HUDEP-2 (cell line): ENCODE data around the gene PPP1R16B.

Experiments
- DNase-seq, 76 experiments: peaks; one replicate each; lab custom pipeline; 2025; ENCODE audit not compliant: unreplicated experiment in 76 of 76; lab: John Stamatoyannopoulos, UW

The PPP1R16B gene

DNA sequence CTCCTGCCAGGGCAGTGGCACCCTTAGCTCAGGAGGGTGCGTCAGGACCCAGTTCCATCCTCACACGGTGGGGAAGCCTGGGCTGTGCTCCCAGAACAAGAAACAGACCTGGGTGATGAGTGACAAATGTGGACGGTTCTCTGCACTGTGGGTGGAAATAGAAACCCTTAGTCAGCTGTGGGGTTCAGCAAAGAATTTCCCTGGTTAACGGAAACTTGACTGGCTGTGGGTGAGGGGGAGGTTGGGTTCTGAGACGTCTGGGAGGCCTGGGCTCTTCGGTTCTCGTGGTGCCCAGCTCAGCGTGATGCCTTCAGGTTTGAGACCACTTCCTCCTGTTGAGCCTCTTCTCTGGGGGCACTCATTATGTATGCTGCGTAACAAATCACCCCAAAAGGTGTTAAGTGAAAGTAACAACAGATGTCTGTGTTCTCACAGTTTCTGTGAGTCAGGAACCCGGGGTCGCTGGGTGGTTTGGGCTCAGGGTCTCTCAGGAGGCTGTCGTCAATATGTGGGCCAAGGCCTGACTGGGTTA lies 67.6 kb downstream of the PPP1R16B start:
- no peak for DNase-seq

- peak in 1 of 76 experiments; percentile 4 for DNase-seq
Observed at GRCh38 chr20:38874460-38875174, 69.1 kb downstream of the PPP1R16B start.

GRCh38 chr20:38875175-38875993 lies 69.9 kb downstream of the PPP1R16B start:
- DNase-seq: no peak

DNA sequence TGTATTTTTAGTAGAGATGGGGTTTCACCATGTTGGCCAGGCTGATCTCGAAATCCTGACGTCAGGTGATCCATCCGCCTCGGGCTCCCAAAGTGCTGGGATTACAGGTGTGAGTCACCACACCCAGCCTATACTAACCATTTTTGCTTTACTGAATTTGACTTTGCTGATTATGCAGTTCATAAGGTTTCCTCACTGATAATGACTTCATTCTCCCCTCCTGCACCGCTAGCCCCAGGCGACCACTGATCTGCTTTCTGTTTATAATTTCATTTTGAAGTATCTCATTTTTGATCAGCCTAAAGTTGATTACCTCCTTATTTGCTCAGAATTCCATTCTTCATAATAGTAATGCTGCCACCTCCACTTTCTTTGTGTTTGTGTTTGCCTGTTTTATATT lies 72.0 kb downstream of the PPP1R16B start:
- DNase-seq: no peak

DNA sequence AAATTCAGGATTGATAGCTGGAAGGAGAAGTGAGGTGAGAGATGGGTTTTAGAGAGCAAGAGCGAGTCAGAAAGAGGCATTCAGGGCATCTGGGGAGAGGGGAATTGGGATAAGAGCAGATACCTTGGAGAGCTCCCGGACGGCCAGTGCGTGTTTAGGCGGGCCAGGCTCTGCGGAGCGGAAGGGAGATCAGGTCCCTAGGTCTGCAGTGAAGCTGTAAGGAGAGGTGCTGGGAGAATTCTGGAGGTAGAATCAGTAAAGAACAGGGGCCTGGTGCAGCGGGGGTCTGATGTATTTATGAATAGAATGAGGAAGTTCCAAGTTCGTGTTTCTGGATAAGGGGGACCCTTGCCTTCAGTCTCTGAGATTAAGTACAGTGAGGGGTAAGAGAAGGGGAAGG lies 73.4 kb downstream of the PPP1R16B start:
- no peak for DNase-seq

GRCh38 chr20:38880952-38881735 lies 75.6 kb downstream of the PPP1R16B start:
- no peak for DNase-seq

DNA sequence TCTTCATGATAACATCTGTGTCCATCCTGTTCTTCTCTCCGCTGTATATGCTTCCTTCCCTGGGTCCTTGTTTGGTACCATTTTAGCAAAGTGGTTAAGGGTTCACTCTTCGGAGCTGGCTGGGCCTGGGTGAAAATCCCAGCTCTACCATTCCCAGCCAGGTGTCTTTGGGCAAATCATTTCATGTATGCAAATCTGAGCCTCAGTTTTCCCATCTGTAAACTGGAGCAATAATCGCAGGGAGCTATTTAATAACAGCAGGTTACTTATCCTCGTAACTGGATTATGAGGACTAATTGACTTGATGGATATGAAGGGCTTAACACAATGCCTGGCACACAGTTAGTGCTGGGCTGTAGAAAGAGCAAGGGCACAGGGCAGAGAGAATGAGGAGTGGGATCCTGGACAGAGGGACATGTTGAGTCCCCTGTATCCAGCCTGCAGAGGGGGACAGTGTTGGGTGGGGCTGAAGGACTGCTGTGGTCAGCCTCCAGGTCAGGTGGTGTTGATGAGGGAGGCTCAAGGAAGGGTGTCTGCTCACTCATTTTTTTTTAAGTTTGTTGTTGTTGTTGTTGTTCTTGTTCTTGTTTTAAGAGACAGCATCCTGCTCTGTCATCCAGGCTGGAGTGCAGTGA lies 76.4 kb downstream of the PPP1R16B start:
- DNase-seq: no peak

- DNase-seq: no peak
Observed at GRCh38 chr20:38882600-38882999, 77.1 kb downstream of the PPP1R16B start.

DNA sequence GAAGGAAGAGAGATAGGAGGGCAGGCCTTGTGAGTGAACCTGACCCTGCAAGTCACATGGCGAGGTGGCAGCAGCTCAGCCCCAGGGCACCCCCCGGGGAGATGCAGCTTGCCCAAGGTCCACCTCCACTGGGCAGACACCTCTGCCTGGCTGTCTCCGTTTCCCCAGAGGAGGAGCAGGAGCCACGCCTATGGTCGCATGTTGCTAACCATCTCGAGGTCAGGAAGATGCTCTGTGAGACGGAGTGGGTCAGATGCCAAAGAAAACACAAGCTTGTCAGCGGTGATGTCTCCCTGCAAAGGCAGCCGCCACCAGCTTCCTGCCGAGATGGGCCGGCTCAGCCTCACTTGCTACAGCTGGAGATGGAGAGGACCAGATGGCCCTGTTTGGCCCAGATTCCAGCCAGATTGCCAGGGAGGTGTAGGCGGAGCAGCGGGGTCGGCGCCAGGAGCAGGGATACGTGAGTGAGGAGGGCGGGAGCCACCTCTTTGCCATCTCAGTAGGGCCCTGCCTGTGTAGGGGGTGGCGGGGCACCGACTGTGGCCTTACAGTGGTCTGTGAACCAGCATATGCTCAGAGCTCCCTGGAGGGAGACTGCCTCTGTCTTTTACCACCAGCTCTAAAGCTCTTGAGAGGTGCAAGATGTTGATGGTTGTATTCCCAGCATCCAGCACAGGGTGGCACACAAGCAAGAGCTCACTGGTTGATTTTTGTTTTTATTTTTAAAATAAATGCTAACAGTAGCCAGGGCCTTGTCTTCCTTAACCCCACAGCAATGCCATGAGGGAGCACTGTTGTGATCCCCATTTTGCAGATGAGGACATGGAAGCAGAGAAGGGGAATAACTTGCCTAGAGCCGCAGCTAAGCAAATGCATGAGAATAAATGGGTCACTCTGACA lies 77.8 kb downstream of the PPP1R16B start:
- no peak for DNase-seq

DNA sequence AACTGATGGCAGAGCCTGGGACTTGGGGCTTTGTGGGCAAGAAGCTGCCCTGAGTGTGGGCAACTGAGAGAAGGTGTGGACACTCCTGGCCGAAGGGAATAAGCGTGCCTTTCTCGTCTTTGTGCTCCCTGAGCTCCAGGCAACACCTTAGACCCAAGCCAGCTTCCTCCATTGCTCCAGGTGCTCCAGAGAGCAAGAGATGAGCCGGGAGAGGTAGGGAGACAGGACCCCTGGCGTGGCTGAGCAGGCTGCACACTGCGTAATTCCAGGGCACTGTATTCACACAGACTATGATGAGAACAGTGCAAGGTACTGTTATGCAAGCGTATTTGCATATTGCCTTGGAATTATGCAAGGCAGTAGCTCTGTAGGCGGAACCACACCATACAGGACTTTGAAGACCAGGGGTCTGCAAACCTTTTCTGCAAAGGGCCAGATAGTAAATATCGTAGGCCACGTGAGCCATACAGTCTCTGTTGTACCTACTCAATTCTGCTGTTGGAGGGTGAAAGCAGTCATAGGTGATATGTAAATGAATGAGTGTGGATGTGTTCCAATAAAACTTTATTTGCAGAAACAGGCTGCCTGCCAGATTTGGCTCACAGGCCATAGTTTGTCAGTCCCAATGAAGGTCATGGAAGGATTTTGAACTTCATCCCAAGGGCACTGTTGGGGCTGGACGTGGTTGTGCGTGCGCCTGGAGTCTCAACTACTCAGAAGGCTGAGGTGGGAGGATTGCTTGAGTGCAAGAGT lies 78.7 kb downstream of the PPP1R16B start:
- no peak for DNase-seq

GRCh38 chr20:38885357-38885756 lies 79.9 kb downstream of the PPP1R16B start:
- DNase-seq: no peak

DNA sequence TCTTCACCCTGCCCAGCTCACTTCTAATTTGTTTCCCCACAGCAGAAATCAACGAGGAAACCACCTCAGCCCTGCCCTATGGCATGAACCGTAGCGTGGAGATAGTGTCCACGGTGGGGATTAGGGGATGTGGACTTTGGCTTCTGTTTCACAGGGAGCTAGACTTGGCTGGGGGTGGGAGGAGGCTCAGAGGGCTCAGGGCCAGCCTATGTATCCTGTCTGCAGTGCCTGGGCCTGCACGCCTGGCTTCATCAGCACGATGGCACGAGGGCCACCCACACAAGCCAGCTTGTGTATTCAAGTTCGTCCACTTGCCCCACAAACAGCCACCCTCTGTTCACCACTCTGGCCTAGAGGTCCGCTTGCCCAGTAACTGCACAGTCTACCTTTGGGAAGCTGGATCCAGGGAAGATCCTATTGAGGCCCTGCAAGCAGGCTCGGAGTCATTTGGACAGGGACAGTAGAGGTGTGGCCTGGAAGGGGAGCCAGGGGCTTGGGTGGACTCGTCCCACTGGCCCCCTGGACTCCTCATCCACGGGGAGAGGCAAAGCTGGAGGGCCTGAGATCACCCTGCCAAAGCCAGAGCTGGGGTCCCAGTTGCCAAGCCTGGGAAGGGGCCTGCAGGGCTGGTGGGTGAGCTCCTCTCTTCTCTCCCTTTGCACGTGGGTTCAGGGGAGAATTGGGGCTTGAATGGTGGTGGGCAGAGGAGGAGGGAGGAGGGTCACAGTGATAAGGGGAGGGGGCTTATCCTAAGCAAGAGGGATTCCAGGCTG lies 82.7 kb downstream of the PPP1R16B start:
- DNase-seq: no peak

GRCh38 chr20:38889050-38889449 lies 83.6 kb downstream of the PPP1R16B start:
- no peak for DNase-seq

DNA sequence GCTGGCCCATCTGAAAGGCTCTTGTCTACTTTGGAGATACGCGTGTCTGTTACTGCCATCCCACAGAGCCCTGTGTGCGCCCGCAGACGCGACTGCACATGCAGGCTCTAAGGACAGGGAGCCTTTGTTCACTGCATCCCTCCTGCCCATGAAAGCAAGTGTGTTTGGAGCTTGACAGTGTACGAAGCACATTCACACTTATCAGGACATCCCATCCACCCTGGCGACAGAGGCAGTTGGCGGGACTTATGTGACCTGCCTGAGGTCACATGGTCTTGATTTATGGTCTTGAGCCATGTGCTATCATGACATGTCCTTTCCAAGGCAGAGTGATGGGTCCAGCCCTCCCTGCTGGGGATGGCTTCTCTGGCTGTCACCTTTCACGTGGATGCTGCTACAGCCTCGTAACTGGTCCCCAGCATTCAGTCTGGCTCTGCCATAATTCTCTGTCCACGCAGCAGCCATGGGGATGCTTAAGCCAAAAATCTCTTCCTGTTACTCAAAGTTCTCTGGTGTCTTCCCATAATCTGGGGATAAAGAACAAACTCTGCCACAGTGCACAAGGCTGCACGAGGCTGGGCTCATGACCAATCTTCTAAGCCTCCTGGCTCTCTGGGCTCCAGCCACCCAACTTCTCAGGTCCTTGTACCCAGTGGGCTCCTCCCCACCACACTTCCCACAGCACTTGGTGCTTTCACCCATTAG lies 84.4 kb downstream of the PPP1R16B start:
- DNase-seq: no peak

DNA sequence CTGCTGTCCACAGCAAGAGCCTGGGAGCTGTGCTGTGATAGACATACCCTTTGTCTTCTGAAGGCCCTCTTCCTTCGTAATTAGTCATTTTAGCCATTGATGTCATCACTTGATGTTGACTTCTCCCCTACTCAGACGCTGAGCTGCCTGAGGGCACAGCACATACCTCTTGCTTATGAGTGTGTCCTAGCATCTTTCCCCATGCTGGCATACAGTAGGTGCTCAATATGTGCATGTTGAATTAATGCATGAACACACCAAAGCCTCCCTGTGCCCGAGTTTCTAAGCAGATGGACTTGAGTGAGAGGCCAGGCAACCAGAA lies 85.0 kb downstream of the PPP1R16B start:
- no peak for DNase-seq

DNA sequence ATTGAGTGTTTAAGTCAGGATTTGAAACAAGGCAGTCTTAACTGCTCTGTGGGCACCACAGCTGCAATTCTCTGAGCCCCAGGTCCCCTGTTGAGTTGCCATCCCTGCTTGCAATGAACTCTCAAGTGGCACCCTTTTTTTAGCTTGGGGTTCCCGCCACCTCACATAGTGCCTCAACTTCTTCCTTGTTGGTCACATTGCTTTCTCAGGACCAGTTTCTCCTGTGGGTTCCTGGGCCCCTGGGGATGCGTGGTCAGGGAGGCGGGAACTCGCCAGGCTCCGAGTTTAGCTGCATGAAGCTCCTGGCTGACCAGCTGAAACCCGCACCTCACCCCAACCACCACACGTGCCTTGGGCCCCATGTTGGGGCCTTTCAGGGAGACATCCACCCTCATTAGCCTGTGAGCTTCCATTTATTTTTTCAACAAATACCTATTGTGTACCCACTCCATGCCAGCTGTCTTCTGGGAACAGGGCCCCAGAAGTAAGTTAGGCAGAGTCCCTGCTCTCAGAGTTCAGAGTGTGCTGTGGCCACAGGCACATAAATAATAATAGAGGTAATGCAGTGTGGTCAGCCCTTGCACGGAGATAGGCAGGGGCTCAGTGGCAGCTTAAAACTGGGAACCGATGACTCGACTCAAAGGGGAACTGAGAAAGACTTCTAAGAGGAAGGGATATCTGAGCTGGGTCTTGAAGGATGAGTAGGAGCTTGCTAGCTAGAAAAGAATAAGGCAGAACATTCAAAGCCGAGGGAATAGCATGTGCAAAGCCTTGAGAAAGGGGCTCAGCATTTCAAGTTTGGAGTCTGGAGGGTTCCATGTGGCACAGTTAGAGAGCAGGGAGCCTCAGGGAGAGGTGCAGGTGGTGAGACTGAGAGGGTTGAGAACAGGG lies 86.8 kb downstream of the PPP1R16B start:
- DNase-seq: no peak

DNA sequence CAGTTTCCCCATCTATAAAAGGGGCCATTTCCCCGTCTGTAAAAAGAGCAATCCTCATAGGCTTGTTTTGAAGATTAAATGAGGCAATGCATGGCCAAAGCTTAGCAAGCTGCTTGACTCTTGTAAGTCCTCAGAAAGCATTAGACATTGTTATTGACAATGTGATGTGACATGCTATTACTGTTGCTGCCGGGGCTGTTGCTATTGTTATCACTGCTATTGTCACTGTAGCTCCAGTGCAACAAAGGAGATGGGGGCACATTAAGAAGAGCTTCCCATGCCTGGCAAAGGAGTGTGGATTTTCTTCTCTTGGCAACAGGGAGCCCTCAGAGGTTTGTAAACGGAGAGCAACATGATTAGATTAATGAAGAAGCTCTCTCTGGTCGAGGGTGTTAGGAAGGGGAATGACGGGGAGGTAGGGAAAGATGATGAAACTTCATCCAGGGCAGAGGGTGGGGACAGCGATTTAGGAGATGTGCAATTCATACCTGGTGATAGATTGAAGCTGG lies 87.6 kb downstream of the PPP1R16B start:
- no peak for DNase-seq
